DOHH2 (cell line): ENCODE results near the gene TMEM126A.

Experiments used
- EZH2phosphoT487 ChIP-seq: fragments of 200-600 bp; sonication (generic); IDR thresholded peaks from 2 replicates; pipeline ENCODE4 v1.6.1; 2017; ENCODE audit warnings: borderline replicate concordance, mild to moderate bottlenecking, antibody characterized with exemption, low read length, moderate library complexity, mixed read lengths
- TF ChIP-seq, protein P1 (sequence below): fragments of 200-600 bp; sonication (generic); IDR thresholded peaks from one replicate; pipeline ENCODE4 v1.5.1; 2014; ENCODE audit warnings: antibody characterized with exemption, mild to moderate bottlenecking, low read depth, low read length; ENCODE audit not compliant: poor library complexity, severe bottlenecking

DNA sequence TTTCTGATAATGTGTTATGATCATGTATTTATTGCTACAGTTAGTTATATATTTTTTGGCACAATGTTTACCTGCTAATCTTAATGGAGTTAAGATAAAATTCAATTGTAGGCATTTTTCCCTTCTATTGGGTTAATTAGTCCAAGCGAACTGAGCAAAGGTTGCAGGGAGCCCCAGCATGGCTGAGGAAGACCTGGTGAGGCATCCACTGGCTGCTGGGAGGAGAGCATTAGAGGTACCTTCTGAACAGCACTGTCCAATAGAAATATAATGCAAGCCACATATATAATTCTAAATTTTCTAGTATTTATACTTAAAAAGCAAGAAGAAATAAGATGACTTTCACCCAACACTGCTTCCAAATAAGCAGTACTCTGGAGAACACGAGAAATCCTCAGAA is 689 bp upstream of the TMEM126A start:
- TF ChIP-seq, protein P1, sequence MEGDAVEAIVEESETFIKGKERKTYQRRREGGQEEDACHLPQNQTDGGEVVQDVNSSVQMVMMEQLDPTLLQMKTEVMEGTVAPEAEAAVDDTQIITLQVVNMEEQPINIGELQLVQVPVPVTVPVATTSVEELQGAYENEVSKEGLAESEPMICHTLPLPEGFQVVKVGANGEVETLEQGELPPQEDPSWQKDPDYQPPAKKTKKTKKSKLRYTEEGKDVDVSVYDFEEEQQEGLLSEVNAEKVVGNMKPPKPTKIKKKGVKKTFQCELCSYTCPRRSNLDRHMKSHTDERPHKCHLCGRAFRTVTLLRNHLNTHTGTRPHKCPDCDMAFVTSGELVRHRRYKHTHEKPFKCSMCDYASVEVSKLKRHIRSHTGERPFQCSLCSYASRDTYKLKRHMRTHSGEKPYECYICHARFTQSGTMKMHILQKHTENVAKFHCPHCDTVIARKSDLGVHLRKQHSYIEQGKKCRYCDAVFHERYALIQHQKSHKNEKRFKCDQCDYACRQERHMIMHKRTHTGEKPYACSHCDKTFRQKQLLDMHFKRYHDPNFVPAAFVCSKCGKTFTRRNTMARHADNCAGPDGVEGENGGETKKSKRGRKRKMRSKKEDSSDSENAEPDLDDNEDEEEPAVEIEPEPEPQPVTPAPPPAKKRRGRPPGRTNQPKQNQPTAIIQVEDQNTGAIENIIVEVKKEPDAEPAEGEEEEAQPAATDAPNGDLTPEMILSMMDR, result no peak
- TF ChIP-seq EZH2phosphoT487, result no peak
